GM13976 (cell line): Measurements from ENCODE around the gene C11orf87.

Experiments
- DNase-seq: peaks from one replicate; pipeline ENCODE4 v3.0.0; 2012; ENCODE audit warnings: low spot score
- CTCF ChIP-seq: IDR thresholded peaks from 2 replicates; pipeline ENCODE4 v1.5.1; 2012; ENCODE audit warnings: borderline replicate concordance, mild to moderate bottlenecking; ENCODE audit not compliant: insufficient read depth; ENCODE audit errors: extremely low read depth, missing control alignments, control extremely low read depth
- in situ Hi-C: fragments of 300-500 bp; cut with MboI; formaldehyde crosslinking; loops from one replicate; pipeline ENCODE4 v1.12.0; 2022; ENCODE audit warnings: low sequenced_read_pairs, mixed read lengths, inconsistent platforms; ENCODE audit not compliant: unreplicated experiment

The C11orf87 gene

GRCh38 chr11:109384873-109385272 lies 37.1 kb upstream of the C11orf87 start:
- no peak for TF ChIP-seq CTCF
- no peak for DNase-seq
- in situ Hi-C loops: no loop called here

- no peak for DNase-seq
- in situ Hi-C loops: no loop called here
- TF ChIP-seq CTCF: no peak
These were observed 33.0 kb upstream of the C11orf87 start for GRCh38 chr11:109388982-109389381.

GRCh38 chr11:109390752-109391151 lies 31.2 kb upstream of the C11orf87 start:
- no peak for TF ChIP-seq CTCF
- DNase-seq: no peak
- in situ Hi-C loops: no loop called here

- no peak for DNase-seq
- TF ChIP-seq CTCF: no peak
- in situ Hi-C loops: no loop called here
These were observed 20.4 kb upstream of the C11orf87 start for GRCh38 chr11:109401545-109401944.

GRCh38 chr11:109405671-109406070 lies 16.3 kb upstream of the C11orf87 start:
- no peak for TF ChIP-seq CTCF
- in situ Hi-C loops: no loop called here
- no peak for DNase-seq

- no peak for DNase-seq
- TF ChIP-seq CTCF: no peak
- in situ Hi-C loops: no loop called here
These were observed 5.4 kb upstream of the C11orf87 start for GRCh38 chr11:109416601-109417000.
